ENCODE results near the gene CCNL1.

Gene CCNL1

DNA sequence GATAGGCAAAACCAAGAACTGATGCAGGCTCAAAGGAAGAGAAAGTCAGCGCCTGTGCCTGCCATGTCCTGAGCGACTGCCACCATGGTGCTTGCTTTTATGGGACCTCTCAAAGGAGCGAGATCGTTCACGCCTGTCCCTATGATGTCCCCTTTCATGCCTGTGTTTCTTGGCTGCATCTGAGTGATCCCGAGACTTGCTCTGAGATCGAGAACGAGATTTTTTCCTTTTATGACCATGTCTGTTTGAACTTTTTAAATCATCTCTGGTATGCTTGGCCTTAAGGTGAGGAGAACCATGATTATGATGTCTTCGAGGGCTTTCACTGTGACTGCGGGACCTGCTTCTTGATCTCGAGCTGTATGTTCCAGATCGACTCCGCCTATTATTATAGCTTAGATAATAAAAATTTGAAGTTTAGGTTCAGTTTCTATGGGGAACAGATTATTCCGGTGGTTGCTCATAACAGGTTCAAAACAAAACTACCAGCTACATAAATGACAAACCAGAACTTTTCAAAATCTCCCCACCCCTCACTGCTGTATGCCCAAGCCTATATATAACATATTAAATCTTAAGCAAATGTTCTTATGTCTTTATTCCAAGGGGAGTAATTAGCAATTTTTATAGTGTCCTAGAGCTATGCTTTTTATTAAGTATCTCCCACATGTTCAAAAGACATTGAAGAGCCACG, 11.6 kb downstream of the CCNL1 start:
- FAIRE-seq (no peak), DNase-seq (ENCODE audit: insufficient read length, low spot score) (no peak)

- no peak for DNase-seq (ENCODE audit: insufficient read length, low spot score)
- no peak for FAIRE-seq
These were observed 12.7 kb downstream of the CCNL1 start for GRCh38 chr3:157147099-157147803.

- DNase-seq (ENCODE audit: insufficient read length, low spot score) = no peak
- no peak for FAIRE-seq
These were observed 14.2 kb downstream of the CCNL1 start for GRCh38 chr3:157145606-157146322.

GRCh38 chr3:157142315-157142714, 17.6 kb downstream of the CCNL1 start:
- DNase-seq (ENCODE audit: insufficient read length, low spot score) = no peak
- FAIRE-seq = no peak

DNA sequence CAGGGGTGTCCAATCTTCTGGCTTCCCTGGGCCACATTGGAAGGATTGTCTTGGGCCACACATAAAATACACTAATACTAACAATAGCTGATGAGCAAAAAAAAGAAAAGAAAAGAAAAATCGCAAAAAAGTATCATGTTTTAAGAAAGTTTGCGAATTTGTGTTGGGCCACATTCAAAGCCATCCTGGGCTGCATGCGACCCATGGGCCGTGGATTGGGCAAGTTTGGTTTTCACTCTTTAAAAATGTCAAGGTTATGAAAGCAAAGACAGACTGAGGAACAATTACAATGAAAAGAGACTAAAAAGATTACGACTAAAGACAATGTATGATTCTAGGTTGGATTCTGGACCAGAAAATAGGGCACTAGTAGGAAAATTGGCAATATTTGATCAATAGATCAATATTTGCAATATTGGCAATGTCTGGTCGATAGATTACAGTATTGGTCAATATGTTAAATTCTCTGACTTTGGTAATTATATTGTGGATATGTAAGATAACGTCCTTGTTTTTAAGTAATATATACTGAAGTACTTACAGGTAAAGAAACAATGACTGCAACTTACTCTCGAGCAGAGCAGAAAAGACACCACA, 19.9 kb downstream of the CCNL1 start:
- FAIRE-seq = no peak
- no peak for DNase-seq (ENCODE audit: insufficient read length, low spot score)

DNA sequence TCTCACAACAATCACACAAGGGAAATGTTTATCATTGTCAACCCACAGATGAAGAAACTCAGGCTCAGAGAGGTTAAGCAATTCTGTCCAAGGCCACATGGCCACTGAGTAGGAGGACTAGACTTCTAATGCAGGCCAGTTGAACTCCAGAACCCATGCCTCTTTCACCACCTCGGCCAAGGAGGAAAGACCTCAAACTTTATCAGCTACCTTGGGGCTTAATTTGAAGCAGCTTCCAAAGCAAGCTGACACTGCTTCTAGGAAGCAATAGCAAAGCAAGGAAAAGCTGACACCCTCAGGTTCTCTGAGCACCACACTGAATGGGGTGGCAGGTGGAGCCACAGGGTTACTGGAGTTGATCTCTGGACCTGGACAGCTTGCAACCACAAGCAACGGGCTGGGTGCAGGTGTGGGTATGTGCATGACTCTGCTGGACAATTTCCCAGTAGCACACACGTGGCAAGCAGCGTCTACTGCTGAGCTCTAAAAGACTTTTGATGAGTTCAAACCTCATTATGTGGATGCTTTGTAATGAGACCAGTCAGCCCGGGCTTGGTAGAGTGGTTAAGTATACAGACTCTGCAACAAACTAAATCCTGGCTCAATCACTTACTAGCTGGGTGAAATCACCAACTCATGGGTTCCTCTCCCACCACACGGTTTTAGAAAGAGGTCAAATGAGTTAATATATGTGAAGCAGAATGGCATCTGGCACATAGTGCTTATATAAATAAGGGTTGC, 23.1 kb downstream of the CCNL1 start:
- DNase-seq (ENCODE audit: insufficient read length, low spot score) (no peak), FAIRE-seq (no peak)

DNA sequence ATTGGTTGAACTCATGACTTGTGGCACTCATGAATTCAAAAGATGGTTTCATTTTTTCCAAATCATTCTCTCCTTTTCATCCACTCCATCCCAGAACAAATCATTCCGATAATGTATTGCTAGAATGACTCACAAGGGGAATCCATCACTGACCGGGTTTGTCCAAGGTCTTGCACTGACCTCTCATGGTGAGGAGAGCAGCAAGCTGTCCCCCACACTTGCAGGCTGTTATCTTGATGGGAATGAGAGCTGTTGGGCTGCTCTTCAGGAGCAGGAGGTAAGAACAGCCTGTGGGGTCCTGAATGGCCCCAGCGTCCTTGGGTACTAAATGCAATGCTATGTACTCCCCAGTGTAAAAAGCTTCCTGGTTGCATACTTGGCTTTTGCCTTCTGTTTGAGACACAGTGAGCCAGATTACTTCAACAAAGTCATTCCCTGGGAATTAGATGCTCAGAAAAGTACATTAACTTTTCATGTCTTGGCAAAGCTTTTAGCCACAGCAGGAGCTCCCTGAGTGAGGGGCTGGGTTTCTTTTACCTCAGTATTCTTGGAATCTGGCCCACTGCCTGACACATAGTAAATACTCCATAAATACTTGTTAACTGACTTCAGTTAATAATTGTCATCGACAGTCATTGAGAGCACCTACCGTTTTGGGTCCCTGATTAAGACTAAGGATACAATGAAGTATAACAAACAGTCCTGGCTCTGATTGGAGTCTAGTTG, 24.1 kb downstream of the CCNL1 start:
- no peak for FAIRE-seq

DNA sequence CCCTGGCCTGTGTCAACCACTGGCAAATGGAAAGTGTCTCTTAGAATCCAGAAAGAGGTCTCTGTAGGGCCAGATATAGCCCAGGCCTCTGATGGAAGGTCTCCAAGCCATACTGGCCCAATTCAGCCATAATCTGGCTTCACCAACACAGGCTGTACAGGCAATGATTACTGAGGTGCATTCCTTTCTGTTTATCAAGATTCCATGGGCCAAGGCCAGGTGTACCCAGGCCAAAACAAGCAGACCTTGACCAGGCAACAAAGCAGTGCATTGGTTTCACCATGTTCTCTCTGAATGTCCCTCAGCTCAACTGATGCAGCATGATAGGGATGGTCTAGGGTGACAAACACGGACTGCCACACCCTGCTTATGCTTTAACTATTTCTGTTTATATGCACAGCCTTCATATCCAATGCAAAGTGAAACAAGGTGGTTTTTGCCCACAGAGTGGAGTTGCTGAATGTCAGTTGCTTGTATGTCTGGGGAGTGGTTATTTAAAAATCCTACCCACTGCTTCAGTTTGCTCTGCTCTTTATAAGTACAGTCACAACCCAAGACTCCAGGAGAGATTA, 25.2 kb downstream of the CCNL1 start:
- DNase-seq (ENCODE audit: insufficient read length, low spot score) (no peak), FAIRE-seq (no peak)

More for the DNA sequence above, 24.1 kb downstream of the CCNL1 start:
- DNase-seq (ENCODE audit: insufficient read length, low spot score) = no peak

DNA sequence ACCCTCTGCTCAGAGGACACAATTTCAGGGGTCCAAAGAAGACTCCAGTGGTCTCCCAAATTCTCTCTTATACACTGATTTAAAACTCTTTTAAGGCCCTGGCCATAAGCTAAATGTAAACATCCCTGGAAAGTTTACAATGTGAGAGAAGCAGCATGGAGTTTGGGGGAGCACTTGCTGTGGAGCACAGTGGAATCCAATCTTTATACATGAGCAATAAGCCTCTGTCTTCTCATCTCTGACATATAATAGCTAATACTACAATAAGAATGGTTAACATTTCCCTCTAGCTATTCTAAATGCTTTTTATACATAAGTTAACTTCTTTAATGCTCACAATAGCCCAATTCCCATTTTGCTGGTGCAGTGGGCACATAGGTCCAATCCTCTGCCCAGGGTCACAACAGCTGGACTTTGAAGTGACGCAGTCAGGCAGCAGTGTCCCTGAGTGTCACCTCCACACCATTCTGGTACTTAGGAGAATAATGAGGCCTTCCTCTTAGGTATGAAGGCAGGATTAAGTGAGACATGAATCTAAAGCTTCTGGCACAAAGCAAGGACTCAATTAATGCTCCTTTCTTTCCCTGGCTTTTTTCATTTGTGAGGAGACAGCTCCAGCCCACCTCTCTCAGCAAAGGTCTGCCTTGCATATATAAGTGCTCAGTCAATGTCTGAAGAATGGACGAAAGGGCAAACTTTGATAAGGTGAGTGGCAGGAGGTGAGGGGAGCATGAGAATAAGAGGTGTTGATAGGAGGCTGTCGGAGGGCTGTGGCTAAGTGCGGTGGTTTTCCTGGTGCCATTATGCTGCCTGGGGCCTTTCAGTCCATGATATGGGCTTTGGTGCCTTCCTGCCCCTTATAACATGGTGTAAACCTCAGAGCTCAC, 26.3 kb downstream of the CCNL1 start:
- FAIRE-seq (no peak), DNase-seq (ENCODE audit: insufficient read length, low spot score) (no peak)

DNA sequence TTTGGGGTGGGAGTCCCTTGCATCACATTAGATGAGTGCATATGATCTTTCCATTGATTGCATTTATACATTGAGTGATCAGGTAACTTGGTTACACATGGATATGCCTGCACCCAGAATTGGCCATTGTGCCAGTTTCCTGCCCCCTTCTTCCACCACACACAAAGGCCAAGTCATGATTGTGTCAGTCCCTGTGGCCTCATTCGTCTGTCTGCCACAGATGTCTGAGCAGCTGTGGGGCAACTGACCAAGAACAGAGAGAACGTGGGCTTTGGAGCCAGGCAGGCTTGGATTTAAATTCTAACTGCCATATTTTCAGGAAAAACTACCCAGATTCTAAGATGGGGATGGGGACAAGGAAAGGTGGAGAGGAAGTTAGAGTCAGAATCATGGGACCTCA, 27.0 kb downstream of the CCNL1 start:
- DNase-seq (ENCODE audit: insufficient read length, low spot score) (no peak), FAIRE-seq (no peak)

DNA sequence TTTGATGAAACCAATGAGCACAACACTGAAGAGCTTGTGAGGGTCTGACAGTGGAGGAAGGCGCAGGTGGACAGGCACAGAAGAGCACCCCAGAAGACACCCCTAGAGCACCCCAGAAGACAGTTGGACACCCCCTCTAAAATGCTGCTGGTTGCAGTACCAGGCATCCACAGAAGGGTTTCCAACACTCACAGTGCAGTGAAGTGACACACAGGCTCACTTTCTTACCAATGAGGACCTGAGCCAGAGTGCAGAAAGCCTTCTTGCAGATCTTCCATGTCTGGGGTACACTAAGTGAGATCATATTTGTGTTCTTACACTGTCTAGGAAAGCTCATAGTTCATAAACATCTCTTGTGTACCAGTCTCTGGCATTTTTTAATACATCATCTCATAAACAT, 27.6 kb downstream of the CCNL1 start:
- FAIRE-seq (no peak), DNase-seq (ENCODE audit: insufficient read length, low spot score) (no peak)

DNA sequence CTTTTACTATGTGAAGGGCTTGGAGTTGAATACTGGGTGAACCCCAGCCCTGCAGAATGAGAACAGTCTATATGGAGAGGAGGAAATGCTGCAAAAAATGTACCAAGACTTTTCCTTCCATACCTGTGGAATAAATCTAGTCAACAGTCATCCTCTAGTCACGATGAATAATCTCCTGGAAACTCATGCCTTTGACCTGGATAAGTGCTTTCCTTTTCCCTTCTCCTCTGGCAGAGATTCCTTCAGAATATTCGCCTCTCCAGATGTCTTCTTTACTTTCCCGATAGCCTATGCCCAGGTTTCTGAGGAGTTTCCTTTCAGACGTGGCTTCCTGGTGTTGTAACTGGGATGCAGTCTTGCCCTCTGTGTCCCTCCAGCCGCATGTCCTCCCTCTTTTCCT, 28.1 kb downstream of the CCNL1 start:
- FAIRE-seq (no peak), DNase-seq (ENCODE audit: insufficient read length, low spot score) (no peak)

GRCh38 chr3:157130467-157131251, 29.3 kb downstream of the CCNL1 start:
- no peak for DNase-seq (ENCODE audit: insufficient read length, low spot score)
- FAIRE-seq = no peak

- DNase-seq (ENCODE audit: insufficient read length, low spot score) (no peak), FAIRE-seq (no peak)
These were observed 30.0 kb downstream of the CCNL1 start for GRCh38 chr3:157129803-157130466.

DNA sequence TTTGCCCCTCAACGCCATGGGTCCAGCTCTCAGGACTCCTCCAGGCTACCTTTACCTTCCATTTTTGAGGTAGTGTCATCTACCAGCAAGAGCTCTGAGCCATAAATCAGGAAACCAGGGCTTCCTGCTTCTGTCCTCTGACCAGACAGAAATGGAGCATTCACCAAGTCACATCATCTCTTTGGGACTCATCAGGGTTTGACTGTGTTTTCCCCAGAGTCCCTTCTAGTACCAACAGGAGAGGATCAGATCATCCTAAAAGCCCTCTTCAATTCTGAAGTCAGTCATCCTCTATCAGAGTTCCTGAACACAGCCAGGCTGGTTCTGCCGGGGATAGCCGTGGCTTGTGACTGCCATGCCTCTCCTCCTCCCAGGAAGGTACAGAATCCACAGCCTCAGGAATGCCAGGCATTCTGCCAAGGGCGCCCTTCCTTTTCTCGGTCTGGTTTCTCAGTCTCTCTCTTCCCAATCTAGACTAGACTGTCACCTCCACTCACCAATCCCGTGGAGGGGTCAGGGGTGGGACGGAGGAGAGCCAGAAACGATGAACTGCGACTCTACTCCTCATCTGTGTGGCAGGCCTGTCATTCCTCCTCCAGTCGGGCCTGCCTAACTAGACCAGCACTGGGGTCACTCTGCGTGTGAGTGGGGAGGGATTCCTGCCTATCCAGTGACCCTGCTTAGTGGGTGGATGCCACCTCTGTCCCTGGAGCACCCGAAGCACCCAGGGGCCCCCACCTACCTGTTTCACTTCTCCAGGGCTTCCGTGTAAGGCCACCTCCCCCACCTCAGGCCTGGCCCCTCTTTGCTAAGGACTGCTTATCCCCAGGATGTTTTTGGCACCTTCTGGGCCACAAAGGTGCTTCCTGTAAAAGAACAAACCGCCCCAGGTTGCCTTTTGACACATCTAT, 30.9 kb downstream of the CCNL1 start:
- no peak for DNase-seq (ENCODE audit: insufficient read length, low spot score)
- FAIRE-seq = peak; percentile 64
